Right lobe of liver (tissue), 4 donors: ENCODE results near the gene LETM1.

Experiments used
- POLR2A ChIP-seq: fragments of 450-650 bp; IDR thresholded peaks from one replicate; pipeline ENCODE4 v1.6.1; 2017; ENCODE audit warnings: antibody characterized with exemption, mild to moderate bottlenecking
- TF ChIP-seq, protein P1 (sequence below), 4 donors: fragments of 200-600 bp in 3 of 4; fragments of 450-650 bp in 1 of 4; IDR thresholded peaks; one replicate each; pipeline versions ENCODE4 v1.5.1 to v1.8.0; 2016 to 2022; ENCODE audit warnings: antibody characterized with exemption in 4 of 4, mild to moderate bottlenecking in 2 of 4
- donor health status: DM: no; HTN: no; CAD: no.
- donor health status: DM: no; HTN: no; CAD: no.
- donor health status: DM: no; HTN: yes; CAD: no.

DNA sequence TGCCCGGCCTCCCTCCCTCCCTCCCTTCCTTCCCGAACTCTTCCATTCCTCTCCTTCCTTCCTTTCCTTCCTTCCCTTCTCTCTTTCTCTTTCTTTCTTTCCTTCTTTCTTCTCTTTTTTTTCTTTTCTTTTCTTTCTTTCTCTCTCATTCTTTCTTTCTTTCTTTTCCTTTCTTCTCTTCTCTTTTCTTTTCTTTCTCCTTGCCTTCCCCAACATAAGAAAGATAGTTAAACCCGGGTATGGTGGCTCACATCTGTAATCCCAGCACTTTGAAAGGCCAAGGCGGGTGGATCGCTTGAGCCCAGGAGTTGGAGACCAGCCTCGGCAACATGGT, 40.7 kb upstream of the LETM1 start:
- TF ChIP-seq, protein P1, sequence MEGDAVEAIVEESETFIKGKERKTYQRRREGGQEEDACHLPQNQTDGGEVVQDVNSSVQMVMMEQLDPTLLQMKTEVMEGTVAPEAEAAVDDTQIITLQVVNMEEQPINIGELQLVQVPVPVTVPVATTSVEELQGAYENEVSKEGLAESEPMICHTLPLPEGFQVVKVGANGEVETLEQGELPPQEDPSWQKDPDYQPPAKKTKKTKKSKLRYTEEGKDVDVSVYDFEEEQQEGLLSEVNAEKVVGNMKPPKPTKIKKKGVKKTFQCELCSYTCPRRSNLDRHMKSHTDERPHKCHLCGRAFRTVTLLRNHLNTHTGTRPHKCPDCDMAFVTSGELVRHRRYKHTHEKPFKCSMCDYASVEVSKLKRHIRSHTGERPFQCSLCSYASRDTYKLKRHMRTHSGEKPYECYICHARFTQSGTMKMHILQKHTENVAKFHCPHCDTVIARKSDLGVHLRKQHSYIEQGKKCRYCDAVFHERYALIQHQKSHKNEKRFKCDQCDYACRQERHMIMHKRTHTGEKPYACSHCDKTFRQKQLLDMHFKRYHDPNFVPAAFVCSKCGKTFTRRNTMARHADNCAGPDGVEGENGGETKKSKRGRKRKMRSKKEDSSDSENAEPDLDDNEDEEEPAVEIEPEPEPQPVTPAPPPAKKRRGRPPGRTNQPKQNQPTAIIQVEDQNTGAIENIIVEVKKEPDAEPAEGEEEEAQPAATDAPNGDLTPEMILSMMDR (IDR thresholded peaks at IDR 0.05) = no peak
- no peak for TF ChIP-seq POLR2A
